Measurements from ENCODE around the gene NOS1AP.

The NOS1AP gene

DNA sequence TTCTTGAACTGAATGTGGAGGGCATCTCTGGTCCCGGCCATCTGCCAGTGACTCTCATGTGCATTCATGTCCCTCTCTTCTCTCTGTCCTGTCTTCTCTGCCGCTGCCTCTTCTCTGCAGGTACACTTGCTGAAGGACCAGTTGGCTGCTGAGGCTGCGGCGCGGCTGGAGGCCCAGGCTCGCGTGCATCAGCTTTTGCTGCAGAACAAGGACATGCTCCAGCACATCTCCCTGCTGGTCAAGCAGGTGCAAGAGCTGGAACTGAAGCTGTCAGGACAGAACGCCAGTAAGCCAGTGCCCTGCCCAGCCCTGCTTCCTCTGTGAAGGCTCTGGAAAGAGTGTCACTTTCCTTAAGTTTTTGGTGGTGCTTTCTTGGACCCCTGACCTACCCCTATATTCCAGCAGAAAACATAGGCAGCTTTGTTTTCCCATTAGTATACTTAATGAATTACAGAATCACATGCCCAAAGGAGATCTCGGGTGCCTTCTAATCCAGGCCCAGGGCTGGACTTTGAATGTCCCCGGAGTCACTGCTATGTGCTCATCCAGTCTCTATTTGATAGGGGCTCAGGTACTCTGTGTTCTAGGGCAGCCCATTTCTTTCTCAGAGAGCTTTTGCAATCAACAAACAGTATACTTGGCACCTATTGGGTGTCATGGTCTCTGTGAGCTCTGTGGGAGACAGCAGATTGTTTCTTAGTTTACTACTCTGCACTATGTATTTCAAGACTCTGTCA is 296.0 kb downstream of the NOS1AP start:
- DNase-seq (ENCODE audit: low read depth) = no peak
- H3K4me3 ChIP-seq (ENCODE audit: low read depth, low read length) = no peak overlapping the region
- TF ChIP-seq, protein P1, sequence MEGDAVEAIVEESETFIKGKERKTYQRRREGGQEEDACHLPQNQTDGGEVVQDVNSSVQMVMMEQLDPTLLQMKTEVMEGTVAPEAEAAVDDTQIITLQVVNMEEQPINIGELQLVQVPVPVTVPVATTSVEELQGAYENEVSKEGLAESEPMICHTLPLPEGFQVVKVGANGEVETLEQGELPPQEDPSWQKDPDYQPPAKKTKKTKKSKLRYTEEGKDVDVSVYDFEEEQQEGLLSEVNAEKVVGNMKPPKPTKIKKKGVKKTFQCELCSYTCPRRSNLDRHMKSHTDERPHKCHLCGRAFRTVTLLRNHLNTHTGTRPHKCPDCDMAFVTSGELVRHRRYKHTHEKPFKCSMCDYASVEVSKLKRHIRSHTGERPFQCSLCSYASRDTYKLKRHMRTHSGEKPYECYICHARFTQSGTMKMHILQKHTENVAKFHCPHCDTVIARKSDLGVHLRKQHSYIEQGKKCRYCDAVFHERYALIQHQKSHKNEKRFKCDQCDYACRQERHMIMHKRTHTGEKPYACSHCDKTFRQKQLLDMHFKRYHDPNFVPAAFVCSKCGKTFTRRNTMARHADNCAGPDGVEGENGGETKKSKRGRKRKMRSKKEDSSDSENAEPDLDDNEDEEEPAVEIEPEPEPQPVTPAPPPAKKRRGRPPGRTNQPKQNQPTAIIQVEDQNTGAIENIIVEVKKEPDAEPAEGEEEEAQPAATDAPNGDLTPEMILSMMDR (conservative IDR thresholded peaks at IDR 0.05; ENCODE audit: low read depth, low read length) = no peak

DNA sequence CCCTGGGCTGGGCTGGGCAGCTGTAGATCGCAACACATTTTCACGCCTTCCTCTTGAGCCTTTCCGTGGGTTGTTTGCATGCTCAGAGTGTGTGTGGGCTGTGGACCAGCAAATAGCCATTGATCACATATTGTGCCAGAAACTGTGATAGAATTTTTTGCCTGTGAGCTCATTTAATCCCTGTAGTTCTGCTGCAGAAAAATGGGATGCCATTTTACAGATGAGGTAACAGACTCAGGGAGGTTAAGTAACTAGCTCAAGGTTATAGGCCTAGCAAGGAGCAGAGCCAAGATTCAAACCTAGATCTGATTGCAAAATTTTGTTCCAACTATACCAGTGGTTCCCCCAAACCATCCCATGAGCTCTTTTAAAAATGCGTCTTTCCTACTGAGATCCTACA is 296.7 kb downstream of the NOS1AP start:
- no peak overlapping the region for H3K4me3 ChIP-seq (ENCODE audit: low read depth, low read length)
- TF ChIP-seq, protein P1 (conservative IDR thresholded peaks at IDR 0.05; ENCODE audit: low read depth, low read length) = no peak

DNA sequence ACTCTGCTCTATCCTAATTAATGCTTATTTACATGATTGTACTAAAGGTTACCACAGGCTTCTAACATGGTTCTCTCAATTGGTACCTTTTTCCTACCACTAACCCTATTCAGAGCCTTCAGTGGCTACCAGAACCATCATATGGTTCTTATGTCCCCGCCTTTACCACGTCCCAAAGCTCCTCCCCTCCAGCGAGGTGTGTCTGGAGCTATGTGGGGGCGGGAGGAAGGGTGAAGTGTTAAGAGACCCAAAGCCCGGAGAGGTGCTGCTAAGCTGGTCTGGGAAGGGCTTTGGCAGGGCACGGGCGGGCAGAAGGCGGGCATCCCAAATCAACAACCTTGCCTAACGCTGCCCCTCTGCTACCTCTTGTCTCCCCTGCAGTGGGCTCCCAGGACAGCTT is 297.2 kb downstream of the NOS1AP start:
- TF ChIP-seq, protein P1 (conservative IDR thresholded peaks at IDR 0.05; ENCODE audit: low read depth, low read length) = no peak
- H3K4me3 ChIP-seq (ENCODE audit: low read depth, low read length) = peak overlapping the region; percentile 47
- DNase-seq (ENCODE audit: low read depth) = no peak

More for the DNA sequence above, 296.7 kb downstream of the NOS1AP start:
- no peak for DNase-seq (ENCODE audit: low read depth)

DNA sequence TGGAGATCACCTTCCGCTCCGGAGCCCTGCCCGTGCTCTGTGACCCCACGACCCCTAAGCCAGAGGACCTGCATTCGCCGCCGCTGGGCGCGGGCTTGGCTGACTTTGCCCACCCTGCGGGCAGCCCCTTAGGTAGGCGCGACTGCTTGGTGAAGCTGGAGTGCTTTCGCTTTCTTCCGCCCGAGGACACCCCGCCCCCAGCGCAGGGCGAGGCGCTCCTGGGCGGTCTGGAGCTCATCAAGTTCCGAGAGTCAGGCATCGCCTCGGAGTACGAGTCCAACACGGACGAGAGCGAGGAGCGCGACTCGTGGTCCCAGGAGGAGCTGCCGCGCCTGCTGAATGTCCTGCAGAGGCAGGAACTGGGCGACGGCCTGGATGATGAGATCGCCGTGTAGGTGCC is 297.6 kb downstream of the NOS1AP start:
- TF ChIP-seq, protein P1 (conservative IDR thresholded peaks at IDR 0.05; ENCODE audit: low read depth, low read length) = no peak
- H3K4me3 ChIP-seq (ENCODE audit: low read depth, low read length) = peak overlapping the region; percentile 47
- no peak for DNase-seq (ENCODE audit: low read depth)

DNA sequence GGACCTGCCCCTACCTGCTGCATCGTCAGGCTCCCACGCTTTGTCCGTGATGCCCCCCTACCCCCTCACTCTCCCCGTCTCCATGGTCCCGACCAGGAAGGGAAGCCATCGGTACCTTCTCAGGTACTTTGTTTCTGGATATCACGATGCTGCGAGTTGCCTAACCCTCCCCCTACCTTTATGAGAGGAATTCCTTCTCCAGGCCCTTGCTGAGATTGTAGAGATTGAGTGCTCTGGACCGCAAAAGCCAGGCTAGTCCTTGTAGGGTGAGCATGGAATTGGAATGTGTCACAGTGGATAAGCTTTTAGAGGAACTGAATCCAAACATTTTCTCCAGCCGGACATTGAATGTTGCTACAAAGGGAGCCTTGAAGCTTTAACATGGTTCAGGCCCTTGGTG is 298.3 kb downstream of the NOS1AP start:
- DNase-seq (ENCODE audit: low read depth) = no peak
- H3K4me3 ChIP-seq (ENCODE audit: low read depth, low read length) = no peak overlapping the region

DNA sequence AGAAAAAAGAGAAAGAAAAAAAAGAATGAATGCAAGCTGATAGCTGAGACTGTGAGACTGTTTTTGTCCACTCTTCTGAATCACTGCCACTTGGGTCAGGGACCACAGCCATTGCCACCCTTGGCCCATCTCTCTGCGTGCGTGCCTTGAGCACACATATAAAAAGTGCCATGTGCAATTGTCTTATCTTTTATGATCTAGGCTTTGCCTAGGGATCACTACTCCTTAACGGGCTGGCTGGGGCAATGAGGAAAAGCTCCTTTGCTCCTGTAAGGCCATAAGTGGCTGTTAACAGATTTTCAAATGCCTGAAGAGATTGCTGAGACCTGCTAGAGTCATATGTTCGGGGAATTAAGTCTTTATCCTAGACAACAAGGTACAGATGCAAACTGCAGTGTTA is 299.0 kb downstream of the NOS1AP start:
- TF ChIP-seq, protein P1 (conservative IDR thresholded peaks at IDR 0.05; ENCODE audit: low read depth, low read length) = no peak
- no peak for DNase-seq (ENCODE audit: low read depth)
- H3K4me3 ChIP-seq (ENCODE audit: low read depth, low read length) = no peak overlapping the region

More for the DNA sequence above, 298.3 kb downstream of the NOS1AP start:
- TF ChIP-seq, protein P1 (conservative IDR thresholded peaks at IDR 0.05; ENCODE audit: low read depth, low read length) = no peak

DNA sequence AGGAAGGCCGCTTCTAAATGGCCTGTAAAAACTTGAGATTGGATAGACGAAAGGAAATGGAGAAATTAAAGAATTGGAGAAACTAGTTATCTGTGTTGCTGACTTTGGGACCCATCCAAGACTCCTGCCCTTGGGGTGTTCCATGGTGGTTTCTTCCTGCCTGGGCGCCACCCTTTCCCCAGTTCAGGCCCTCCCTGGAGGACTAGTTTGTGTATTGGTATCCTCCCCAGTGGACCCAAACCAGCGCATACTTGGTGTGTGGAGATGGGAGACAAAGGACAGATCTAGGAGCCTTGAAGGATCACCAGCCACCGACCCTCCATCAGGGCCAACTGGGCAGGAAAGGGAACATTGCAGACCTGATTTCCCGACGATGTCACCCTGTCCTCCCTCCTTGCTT is 300.1 kb downstream of the NOS1AP start:
- no peak overlapping the region for H3K4me3 ChIP-seq (ENCODE audit: low read depth, low read length)
- no peak for DNase-seq (ENCODE audit: low read depth)
- TF ChIP-seq, protein P1 (conservative IDR thresholded peaks at IDR 0.05; ENCODE audit: low read depth, low read length) = no peak

Measured in choroid plexus epithelial cell (primary cell).